Embryonic facial prominence (tissue), 1 donor: ENCODE measurements around the gene CYB561.

Experiments used
- DNase-seq: peaks from one replicate; pipeline ENCODE4 v3.0.0-alpha.2; 2016; ENCODE audit errors: extremely low spot score

Gene CYB561

GRCh38 chr17:63445954-63446752, at the start of gene CYB561:
TSS of gene CYB561 (minus strand) at chr17:63446306. CDS start at chr17:63437547, 8,759 bp downstream.
- DNase-seq: peak; percentile 37

- DNase-seq: no peak
These were observed 49.4 kb upstream of the CYB561 start for GRCh38 chr17:63495491-63495890.

GRCh38 chr17:63494300-63494928, 48.3 kb upstream of the CYB561 start:
- no peak for DNase-seq

GRCh38 chr17:63493411-63493810, 47.3 kb upstream of the CYB561 start:
- DNase-seq: no peak

- DNase-seq: no peak
These were observed 46.8 kb upstream of the CYB561 start for GRCh38 chr17:63492940-63493339.

- no peak for DNase-seq
These were observed 46.0 kb upstream of the CYB561 start for GRCh38 chr17:63491977-63492618.

GRCh38 chr17:63491413-63491812, 45.3 kb upstream of the CYB561 start:
- no peak for DNase-seq

- no peak for DNase-seq
These were observed 44.8 kb upstream of the CYB561 start for GRCh38 chr17:63490858-63491400.

GRCh38 chr17:63490329-63490728, 44.2 kb upstream of the CYB561 start:
- no peak for DNase-seq

- no peak for DNase-seq
These were observed 43.2 kb upstream of the CYB561 start for GRCh38 chr17:63489291-63489690.

- DNase-seq: no peak
These were observed 42.7 kb upstream of the CYB561 start for GRCh38 chr17:63488851-63489250.

- no peak for DNase-seq
These were observed 40.9 kb upstream of the CYB561 start for GRCh38 chr17:63487014-63487339.

GRCh38 chr17:63486317-63487013, 40.4 kb upstream of the CYB561 start:
- no peak for DNase-seq

- no peak for DNase-seq
These were observed 37.8 kb upstream of the CYB561 start for GRCh38 chr17:63483655-63484575.

- DNase-seq: no peak
These were observed 36.9 kb upstream of the CYB561 start for GRCh38 chr17:63483038-63483437.

- no peak for DNase-seq
These were observed 36.4 kb upstream of the CYB561 start for GRCh38 chr17:63482509-63482908.

GRCh38 chr17:63481488-63481870, 35.4 kb upstream of the CYB561 start:
- DNase-seq: no peak

- no peak for DNase-seq
These were observed 34.9 kb upstream of the CYB561 start for GRCh38 chr17:63480826-63481487.

GRCh38 chr17:63480192-63480784, 34.2 kb upstream of the CYB561 start:
- DNase-seq: no peak
